Measurements from ENCODE around the gene SIK3.

SIK3 gene

DNA sequence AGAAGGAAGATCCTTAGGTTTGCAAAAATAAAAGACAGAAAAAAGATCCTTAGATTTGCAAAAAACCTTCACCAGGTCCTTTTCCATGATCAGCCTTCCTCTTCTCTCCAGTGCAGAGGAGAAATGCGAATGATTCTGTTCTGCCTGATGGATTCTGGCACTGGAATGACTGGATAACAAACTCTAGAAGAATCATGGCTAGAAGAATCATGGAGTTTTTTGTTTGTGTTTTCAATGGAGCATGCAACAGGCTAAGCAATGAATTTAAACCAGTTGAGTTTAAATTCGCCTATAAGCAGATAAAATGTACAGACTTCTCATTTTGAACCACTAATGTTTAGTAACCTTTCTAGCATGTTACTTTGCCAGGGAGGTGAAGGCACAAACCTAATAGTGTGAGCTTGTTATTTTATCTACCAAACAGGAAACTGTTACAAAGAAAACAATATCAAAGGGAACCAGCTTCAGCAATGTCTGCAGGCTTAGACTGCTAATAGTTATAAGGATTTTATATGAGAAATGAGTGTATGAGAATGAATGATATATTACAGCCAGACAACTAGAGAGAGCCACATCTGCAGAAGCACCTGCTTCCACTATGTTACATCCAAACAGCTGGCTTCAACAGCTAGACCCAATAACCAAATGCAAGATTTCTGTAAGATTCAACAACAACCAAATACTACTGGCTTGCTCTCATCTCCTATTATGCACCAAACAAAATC lies 196.1 kb downstream of the SIK3 start:
- Histone ChIP-seq H2AFZ (ENCODE audit: low read depth, low read length) (no peak overlapping the region), H3K27ac (ENCODE audit: low read length) (no peak overlapping the region), H3K9me3 (ENCODE audit: insufficient read depth, low read length, severe bottlenecking) (no peaks in the 10 kb centered on the region), H4K20me1 (ENCODE audit: insufficient read depth, low read length) (no peaks in the 10 kb centered on the region), H3K79me2 (ENCODE audit: insufficient read depth, low read length) (no peaks in the 10 kb centered on the region), H3K9ac (ENCODE audit: low read depth, low read length) (no peak overlapping the region), H3K4me3 (ENCODE audit: low read depth in 1 of 2, low read length in 2 of 2) (no peak overlapping the region), H3K36me3 (ENCODE audit: insufficient read depth, low read length) (peaks cover 4% of the 10 kb centered on the region; the same call in 1 of the 2 replicates), H3K4me1 (ENCODE audit: insufficient read depth, low read length) (no peaks in the 10 kb centered on the region), H3K27me3 (ENCODE audit: insufficient read depth, low read length, poor library complexity) (no peaks in the 10 kb centered on the region), H3K4me2 (ENCODE audit: insufficient read depth, low read length) (no peak overlapping the region)
- TF ChIP-seq EZH2 (IDR thresholded peaks at IDR 0.05; ENCODE audit: borderline replicate concordance, low read depth, low read length, severe bottlenecking) = no peak
- TF ChIP-seq, protein P1, sequence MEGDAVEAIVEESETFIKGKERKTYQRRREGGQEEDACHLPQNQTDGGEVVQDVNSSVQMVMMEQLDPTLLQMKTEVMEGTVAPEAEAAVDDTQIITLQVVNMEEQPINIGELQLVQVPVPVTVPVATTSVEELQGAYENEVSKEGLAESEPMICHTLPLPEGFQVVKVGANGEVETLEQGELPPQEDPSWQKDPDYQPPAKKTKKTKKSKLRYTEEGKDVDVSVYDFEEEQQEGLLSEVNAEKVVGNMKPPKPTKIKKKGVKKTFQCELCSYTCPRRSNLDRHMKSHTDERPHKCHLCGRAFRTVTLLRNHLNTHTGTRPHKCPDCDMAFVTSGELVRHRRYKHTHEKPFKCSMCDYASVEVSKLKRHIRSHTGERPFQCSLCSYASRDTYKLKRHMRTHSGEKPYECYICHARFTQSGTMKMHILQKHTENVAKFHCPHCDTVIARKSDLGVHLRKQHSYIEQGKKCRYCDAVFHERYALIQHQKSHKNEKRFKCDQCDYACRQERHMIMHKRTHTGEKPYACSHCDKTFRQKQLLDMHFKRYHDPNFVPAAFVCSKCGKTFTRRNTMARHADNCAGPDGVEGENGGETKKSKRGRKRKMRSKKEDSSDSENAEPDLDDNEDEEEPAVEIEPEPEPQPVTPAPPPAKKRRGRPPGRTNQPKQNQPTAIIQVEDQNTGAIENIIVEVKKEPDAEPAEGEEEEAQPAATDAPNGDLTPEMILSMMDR (IDR thresholded peaks at IDR 0.05; ENCODE audit: borderline replicate concordance, extremely low read depth, low read length, poor library complexity, severe bottlenecking) = no peak
- ATAC-seq (ENCODE audit: insufficient read depth, low read depth) (no peak), DNase-seq (no peak)

DNA sequence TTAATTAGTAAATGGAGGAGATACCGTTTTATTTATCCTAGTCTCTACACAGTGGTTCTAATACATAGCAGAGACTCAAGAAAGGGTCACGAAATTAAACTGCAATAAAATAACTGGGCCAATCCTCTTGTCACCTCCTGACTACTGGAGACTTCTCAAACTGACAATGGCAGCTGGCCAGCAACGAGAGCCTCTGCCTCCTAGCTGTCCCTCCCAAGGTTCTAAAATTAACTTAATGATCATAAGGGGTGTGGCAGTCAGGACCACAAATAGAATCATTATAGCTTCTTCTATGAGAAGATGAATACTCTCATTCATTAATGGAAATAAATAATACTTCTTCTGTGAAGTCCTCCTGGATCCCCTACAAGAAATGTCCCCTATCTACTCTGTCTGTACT lies 197.0 kb downstream of the SIK3 start:
- DNase-seq = no peak
- no peak overlapping the region for H3K27ac ChIP-seq (ENCODE audit: low read length)
- no peaks in the 10 kb centered on the region for H3K79me2 ChIP-seq (ENCODE audit: insufficient read depth, low read length)
- no peak overlapping the region for H3K4me2 ChIP-seq (ENCODE audit: insufficient read depth, low read length)
- H2AFZ ChIP-seq (ENCODE audit: low read depth, low read length) = no peak overlapping the region
- no peak for TF ChIP-seq EZH2 (IDR thresholded peaks at IDR 0.05; ENCODE audit: borderline replicate concordance, low read depth, low read length, severe bottlenecking)
- TF ChIP-seq, protein P1 (IDR thresholded peaks at IDR 0.05; ENCODE audit: borderline replicate concordance, extremely low read depth, low read length, poor library complexity, severe bottlenecking) = no peak
- H3K36me3 ChIP-seq (ENCODE audit: insufficient read depth, low read length) = peaks cover 7% of the 10 kb centered on the region
- H3K9me3 ChIP-seq (ENCODE audit: insufficient read depth, low read length, severe bottlenecking) = no peaks in the 10 kb centered on the region
- H3K27me3 ChIP-seq (ENCODE audit: insufficient read depth, low read length, poor library complexity) = no peaks in the 10 kb centered on the region
- H3K9ac ChIP-seq (ENCODE audit: low read depth, low read length) = no peak overlapping the region
- ATAC-seq (ENCODE audit: insufficient read depth, low read depth) = no peak
- H3K4me1 ChIP-seq (ENCODE audit: insufficient read depth, low read length) = no peaks in the 10 kb centered on the region
- no peak overlapping the region for H3K4me3 ChIP-seq (ENCODE audit: low read depth in 1 of 2, low read length in 2 of 2)
- H4K20me1 ChIP-seq (ENCODE audit: insufficient read depth, low read length) = no peaks in the 10 kb centered on the region

DNA sequence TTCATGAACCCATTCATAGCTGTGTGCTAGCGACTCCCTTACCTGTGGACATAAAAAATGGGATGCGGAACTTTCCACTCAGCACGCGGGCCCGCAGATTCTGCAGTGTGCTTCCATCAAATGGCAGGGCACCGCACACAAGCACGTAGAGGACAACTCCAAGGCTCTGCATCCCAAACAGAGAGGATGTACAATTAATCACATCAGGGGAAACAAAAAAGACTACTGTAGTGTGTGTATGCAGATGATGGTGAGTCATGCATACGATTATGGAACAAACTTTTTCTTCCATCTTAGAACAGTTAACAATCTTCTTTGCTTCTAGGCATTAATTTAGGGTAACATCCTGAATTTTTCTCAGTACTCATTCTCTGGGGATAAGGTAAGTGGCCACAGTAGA lies 202.0 kb downstream of the SIK3 start:
- TF ChIP-seq EZH2 (IDR thresholded peaks at IDR 0.05; ENCODE audit: borderline replicate concordance, low read depth, low read length, severe bottlenecking) = no peak
- TF ChIP-seq, protein P1 (IDR thresholded peaks at IDR 0.05; ENCODE audit: borderline replicate concordance, extremely low read depth, low read length, poor library complexity, severe bottlenecking) = no peak
- H3K4me3 ChIP-seq (ENCODE audit: low read depth in 1 of 2, low read length in 2 of 2) = no peak overlapping the region
- no peak for ATAC-seq (ENCODE audit: insufficient read depth, low read depth)

More for the DNA sequence above, 202.0 kb downstream of the SIK3 start:
- Histone ChIP-seq H3K27ac (ENCODE audit: low read length) (no peak overlapping the region), H3K9me3 (ENCODE audit: insufficient read depth, low read length, severe bottlenecking) (no peaks in the 10 kb centered on the region), H3K36me3 (ENCODE audit: insufficient read depth, low read length) (peaks cover 35% of the 10 kb centered on the region), H4K20me1 (ENCODE audit: insufficient read depth, low read length) (no peaks in the 10 kb centered on the region), H3K79me2 (ENCODE audit: insufficient read depth, low read length) (no peaks in the 10 kb centered on the region), H3K27me3 (ENCODE audit: insufficient read depth, low read length, poor library complexity) (no peaks in the 10 kb centered on the region), H3K4me1 (ENCODE audit: insufficient read depth, low read length) (no peaks in the 10 kb centered on the region), H3K9ac (ENCODE audit: low read depth, low read length) (no peak overlapping the region), H3K4me2 (ENCODE audit: insufficient read depth, low read length) (no peak overlapping the region), H2AFZ (ENCODE audit: low read depth, low read length) (no peak overlapping the region)
- DNase-seq = no peak
